ENCODE results near the gene RNF7.

DNA sequence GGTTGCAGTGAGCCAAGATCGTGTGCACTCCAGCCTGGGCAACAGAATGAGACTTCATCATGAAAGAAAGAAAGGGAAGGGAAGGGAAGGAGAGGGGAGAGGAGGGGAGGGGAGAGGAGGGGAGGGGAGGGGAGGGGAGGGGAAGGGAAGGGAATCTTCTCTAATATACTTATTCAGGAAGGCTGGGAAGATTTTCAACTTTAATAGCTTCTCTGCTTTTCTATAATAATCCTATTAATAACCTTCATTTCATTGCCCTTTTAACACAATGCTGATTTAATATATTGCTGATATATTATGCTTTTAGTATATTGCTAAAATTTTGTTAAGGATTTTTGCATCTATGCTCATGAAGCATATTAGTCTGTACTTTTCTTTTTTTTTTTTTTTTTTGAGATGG lies 23.4 kb upstream of the RNF7 start:
- TF ChIP-seq, protein P1, sequence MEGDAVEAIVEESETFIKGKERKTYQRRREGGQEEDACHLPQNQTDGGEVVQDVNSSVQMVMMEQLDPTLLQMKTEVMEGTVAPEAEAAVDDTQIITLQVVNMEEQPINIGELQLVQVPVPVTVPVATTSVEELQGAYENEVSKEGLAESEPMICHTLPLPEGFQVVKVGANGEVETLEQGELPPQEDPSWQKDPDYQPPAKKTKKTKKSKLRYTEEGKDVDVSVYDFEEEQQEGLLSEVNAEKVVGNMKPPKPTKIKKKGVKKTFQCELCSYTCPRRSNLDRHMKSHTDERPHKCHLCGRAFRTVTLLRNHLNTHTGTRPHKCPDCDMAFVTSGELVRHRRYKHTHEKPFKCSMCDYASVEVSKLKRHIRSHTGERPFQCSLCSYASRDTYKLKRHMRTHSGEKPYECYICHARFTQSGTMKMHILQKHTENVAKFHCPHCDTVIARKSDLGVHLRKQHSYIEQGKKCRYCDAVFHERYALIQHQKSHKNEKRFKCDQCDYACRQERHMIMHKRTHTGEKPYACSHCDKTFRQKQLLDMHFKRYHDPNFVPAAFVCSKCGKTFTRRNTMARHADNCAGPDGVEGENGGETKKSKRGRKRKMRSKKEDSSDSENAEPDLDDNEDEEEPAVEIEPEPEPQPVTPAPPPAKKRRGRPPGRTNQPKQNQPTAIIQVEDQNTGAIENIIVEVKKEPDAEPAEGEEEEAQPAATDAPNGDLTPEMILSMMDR (IDR thresholded peaks at IDR 0.05; ENCODE audit: low read depth, low read length), result no peak
- no peak for TF ChIP-seq EZH2phosphoT487 (IDR thresholded peaks at IDR 0.05; ENCODE audit: low read depth)

Data from OCI-LY3 (cell line).